ENCODE data around the gene KIAA1755.

Gene KIAA1755

DNA sequence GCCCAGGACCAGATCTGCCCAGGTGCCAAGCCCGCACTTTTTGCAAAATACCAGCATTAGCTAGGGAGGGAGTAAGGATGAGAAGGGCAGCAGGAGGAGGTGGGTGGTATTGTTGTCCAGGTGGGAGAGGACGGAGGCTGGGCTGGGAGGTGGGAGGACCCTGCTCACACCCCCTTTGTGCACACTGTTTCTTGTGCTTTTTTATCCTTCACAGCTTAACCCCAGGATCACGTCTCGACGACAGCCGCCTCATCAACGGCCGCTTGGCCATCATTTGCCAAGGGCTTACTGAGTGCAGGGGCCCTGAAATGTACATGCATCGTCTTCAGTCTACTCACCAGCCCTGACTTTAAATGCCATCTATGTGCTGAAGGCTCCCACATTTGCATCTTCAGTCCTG lies 83.3 kb downstream of the KIAA1755 start:
- no peak for DNase-seq

GRCh38 chr20:38175304-38176180 lies 85.0 kb downstream of the KIAA1755 start:
- DNase-seq, result no peak

GRCh38 chr20:38173237-38174156 lies 87.0 kb downstream of the KIAA1755 start:
- no peak for DNase-seq

DNA sequence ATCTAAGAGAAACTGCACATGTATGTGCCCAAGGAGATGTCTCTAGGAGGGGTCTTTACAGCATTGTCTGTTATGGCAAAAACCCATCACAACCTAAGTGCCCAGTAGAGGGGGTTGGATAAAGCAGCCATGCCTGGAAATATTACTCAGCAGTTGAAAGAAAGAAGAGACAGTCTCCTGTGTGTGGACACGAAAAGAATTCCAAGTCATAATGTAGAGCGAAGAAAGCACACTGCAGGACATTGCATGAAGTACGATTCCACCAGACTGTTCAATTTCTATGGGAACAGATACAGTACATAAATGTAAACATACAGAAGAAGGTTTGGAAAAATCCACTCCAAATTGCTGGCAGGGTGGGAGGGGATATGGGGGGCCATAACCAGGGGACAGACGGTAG lies 88.1 kb downstream of the KIAA1755 start:
- no peak for DNase-seq

GRCh38 chr20:38171675-38172043 lies 88.9 kb downstream of the KIAA1755 start:
- DNase-seq, result no peak

DNA sequence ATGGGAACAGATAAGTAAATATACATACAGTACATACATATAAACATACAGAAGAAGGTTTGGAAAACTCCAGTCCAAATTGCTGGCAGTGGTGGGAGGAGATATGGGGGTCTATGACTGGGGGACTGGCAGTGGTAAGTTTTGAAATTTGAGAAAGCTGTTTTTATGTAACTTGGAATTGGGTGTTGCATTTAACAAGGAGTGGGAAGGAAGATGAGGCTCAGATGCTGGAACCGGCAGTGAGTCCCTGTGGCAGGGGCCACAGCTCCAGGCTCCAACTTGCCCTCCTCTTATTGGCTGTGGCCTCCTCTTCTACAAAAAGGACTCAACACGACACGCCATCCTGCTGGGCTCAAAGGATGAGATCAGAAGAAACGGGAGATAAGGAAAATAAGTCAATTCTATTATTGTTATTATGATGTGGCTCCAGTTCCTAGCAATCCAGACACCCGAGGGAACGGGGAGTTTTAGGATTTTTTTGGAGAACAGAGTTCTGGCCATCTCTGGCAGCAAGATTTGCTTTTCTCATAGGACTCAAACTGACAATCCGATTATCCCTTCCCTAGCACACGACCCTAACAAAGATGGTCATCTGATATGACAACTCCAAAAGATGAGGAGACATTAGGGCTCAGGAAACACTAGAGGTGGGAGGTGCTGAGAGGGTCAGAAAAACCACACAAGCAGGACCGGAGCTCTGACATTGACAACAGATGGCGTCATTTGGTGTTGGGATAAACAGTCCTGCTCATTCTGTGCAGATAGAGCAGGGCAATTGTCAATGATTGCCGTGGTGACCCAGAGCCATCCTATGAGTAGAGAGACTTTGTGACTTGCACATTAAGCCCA lies 89.5 kb downstream of the KIAA1755 start:
- no peak for DNase-seq

- no peak for DNase-seq
These were observed 90.2 kb downstream of the KIAA1755 start for GRCh38 chr20:38170219-38170825.

DNA sequence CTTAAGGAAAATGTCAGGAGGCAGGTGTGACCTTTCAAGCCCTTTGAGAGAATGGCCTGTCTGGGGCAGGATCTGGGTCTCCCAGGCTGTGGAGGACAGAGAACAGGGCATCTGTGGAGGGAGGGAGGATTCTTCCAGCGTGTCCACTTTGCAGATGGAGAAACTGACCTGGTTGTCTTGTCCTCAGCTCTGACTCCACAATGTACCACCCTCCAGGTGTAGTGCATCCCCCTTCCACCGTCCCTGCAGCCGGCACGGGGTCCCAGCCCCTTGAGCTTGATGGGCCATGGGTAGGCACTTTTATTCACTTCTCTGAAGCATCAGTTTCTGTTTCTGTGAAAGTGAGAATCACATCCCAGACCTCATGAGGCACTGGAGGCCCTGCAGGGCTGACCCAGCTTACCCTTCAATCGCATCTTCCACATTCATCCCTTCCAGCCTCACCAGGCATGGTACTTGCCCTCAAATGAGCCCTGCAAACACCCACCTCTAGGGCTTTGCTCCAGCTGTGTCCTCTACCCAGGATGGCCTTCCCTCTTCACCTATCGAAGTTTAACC lies 90.8 kb downstream of the KIAA1755 start:
- DNase-seq, result no peak

DNA sequence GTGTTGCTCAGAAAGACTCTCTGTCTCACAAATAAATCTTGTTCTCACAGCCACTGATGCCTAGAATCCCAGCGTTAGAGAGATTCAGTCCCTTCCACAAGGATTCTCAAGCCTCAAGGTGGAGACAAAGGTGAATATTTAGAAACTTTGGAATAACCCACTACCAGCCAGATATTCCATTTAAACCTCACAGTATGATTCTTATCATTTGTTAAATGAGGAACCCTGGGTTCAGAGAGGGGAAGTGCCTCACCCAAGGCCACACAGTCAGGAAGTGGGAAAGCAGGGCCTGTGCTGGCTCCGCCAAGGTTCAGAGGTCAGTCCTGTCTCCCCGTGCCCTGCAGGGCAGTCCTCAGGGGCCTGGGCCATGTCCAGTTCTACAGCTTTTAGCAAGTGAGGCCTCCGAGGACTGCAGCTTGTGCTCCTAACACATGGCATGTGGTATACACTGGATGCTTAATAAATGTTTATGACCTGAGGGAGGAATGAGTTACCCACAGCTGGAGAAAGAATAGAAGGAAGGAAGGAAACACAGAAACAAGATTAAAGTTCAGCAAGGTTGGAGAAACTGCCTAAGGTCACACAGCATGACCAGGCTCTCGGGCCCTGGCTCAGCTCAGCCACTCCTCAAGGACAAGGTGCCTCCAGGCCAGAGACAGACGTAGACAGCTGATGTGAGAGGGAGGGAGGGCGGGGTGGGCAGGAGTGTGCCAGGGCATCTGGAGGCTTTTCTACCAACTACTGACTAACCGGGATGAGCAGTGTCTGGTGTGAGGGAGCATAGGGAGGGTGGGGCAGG lies 91.5 kb downstream of the KIAA1755 start:
- DNase-seq, result no peak

GRCh38 chr20:38167851-38168760 lies 92.4 kb downstream of the KIAA1755 start:
- DNase-seq, result no peak

GRCh38 chr20:38167328-38167850 lies 93.1 kb downstream of the KIAA1755 start:
- DNase-seq, result no peak

- no peak for DNase-seq
These were observed 93.8 kb downstream of the KIAA1755 start for GRCh38 chr20:38166703-38167233.

GRCh38 chr20:38165966-38166702 lies 94.4 kb downstream of the KIAA1755 start:
- DNase-seq, result no peak

GRCh38 chr20:38165089-38165965 lies 95.2 kb downstream of the KIAA1755 start, which contains the start of gene TGM2:
TGM2 (minus strand) TSS chr20:38165270; CDS start chr20:38165198, 72 bp downstream.
- peak; percentile 59 for DNase-seq

- DNase-seq, result no peak
These were observed 95.9 kb downstream of the KIAA1755 start for GRCh38 chr20:38164624-38165088.

- DNase-seq, result no peak
These were observed 96.5 kb downstream of the KIAA1755 start for GRCh38 chr20:38164069-38164468.
